Posterior cingulate gyrus (tissue), 11 donors: ENCODE data around the gene CD300LD.

Source experiments
- DNase-seq, 10 donors: peaks; one replicate each; pipeline versions ENCODE4 v3.0.0 to v3.0.0-alpha.2; 2020 to 2021; ENCODE audit warnings: mixed read lengths in 3 of 10
- intact Hi-C: fragments of 100-400 bp; cut with DNase I; formaldehyde crosslinking; loops from one replicate; pipeline ENCODE4 v1.15.1; 2023

CD300LD gene

GRCh38 chr17:74547264-74547663 lies 44.8 kb downstream of the CD300LD start:
- peak in 1 of 10 donors; percentile 56 for DNase-seq
- intact Hi-C loops: no loop called here

GRCh38 chr17:74546586-74546985 lies 45.5 kb downstream of the CD300LD start:
- DNase-seq: peak in 3 of 10 donors; percentile 35 to 57 (median 45)
- intact Hi-C loops: no loop called here

- intact Hi-C loops: no loop called here
- peak in 5 of 10 donors; percentile 25 to 83 (median 69) for DNase-seq
Measured at GRCh38 chr17:74545843-74546230, 46.2 kb downstream of the CD300LD start, which contains the start of gene CD300C. Gene CD300C (minus strand): TSS chr17:74546115. CDS start chr17:74545782, 333 bp downstream.

GRCh38 chr17:74544991-74545842 lies 46.9 kb downstream of the CD300LD start:
- intact Hi-C loops: no loop called here
- peak in 2 of 10 donors; percentile 39 to 59 for DNase-seq

- DNase-seq: peak in 3 of 10 donors; percentile 53 to 69 (median 55)
- intact Hi-C loops: no loop called here
Measured at GRCh38 chr17:74543891-74544760, 48.0 kb downstream of the CD300LD start.

GRCh38 chr17:74543406-74543805 lies 48.7 kb downstream of the CD300LD start:
- intact Hi-C loops: no loop called here
- DNase-seq: no peak

- intact Hi-C loops: no loop called here
- peak in 2 of 10 donors; percentile 40 to 79 for DNase-seq
Measured at GRCh38 chr17:74542727-74543383, 49.2 kb downstream of the CD300LD start.

GRCh38 chr17:74542166-74542565 lies 49.9 kb downstream of the CD300LD start:
- DNase-seq: peak in 1 of 10 donors; percentile 13

GRCh38 chr17:74541176-74542111 lies 50.6 kb downstream of the CD300LD start:
- DNase-seq: peak in 2 of 10 donors; percentile 27 to 52
- intact Hi-C loops: no loop called here

More at GRCh38 chr17:74542166-74542565, 49.9 kb downstream of the CD300LD start:
- intact Hi-C loops: no loop called here

- intact Hi-C loops: no loop called here
- DNase-seq: peak in 1 of 10 donors; percentile 47
Measured at GRCh38 chr17:74539281-74539820, 52.7 kb downstream of the CD300LD start.

GRCh38 chr17:74536890-74537289 lies 55.2 kb downstream of the CD300LD start:
- DNase-seq: no peak
- intact Hi-C loops: no loop called here

- peak in 6 of 10 donors; percentile 10 to 87 (median 32) for DNase-seq
- intact Hi-C loops: no loop called here
Measured at GRCh38 chr17:74532115-74532514, 60.0 kb downstream of the CD300LD start.

- intact Hi-C loops: no loop called here
- DNase-seq: peak in 3 of 10 donors; percentile 1 to 52 (median 48)
Measured at GRCh38 chr17:74531231-74531761, 60.8 kb downstream of the CD300LD start, which contains the start of gene CD300LB. Gene CD300LB (minus strand): TSS chr17:74531475. CDS start chr17:74531350, 125 bp downstream.

GRCh38 chr17:74530831-74531150 lies 61.3 kb downstream of the CD300LD start:
- intact Hi-C loops: no loop called here
- DNase-seq: no peak
